ENCODE measurements around the gene EXOC6.
"Not testable (repeated sequence)": the region's sequence is repeated elsewhere in the genome, so short reads cannot be mapped to it uniquely, and the experiment has no call there.

EXOC6 gene

DNA sequence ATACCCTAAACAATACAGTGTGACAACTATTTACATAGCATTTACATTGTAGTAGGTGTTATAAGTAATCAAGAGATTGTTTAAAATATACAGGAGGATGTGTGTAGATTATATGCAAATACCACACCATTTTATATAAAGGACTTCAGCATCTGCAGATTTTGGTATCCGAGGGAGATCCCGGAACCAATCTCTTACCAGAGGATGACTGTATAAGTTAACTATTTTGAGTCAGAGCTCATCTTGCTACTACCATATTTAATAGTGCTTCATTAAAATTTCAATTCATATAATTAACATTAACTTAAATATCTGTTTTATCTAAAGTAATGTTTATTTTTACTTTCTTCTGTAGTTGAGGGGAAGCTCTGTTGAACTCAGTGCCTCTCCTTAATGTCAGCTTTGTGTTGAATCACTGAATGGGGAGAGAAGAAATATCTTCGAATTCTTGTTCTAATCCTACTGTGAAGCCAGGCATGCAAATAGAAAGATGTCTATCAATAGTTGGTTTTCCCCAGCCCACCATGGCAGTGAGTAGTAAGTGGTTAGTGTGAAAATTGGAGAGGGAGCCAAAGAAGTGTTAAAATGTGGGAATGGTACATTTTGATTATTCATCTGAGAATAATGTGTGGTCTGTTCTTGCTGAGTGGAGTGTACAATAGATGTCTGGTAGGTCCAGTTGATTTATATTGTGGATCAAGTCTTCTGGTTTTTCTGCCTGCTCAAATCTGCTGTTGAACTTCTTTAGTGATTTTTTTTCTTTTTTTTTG, 122.2 kb downstream of the EXOC6 start:
- H3K36me3 ChIP-seq (ENCODE audit: insufficient read depth, low read length): no peaks in the 10 kb centered on the region; the same call in 1 of the 2 replicates
- H3K9me3 ChIP-seq (ENCODE audit: insufficient read depth, low read depth, low read length): no peaks in the 10 kb centered on the region
- H3K9ac ChIP-seq (ENCODE audit: low read depth, low read length, poor library complexity, severe bottlenecking): no peak overlapping the region
- no peaks in the 10 kb centered on the region for H3K79me2 ChIP-seq (ENCODE audit: insufficient read depth, low read length)
- TF ChIP-seq CTCF (conservative IDR thresholded peaks at IDR 0.05; ENCODE audit: low read length): no peak
- no peak for TF ChIP-seq EZH2phosphoT487 (IDR thresholded peaks at IDR 0.05; ENCODE audit: borderline replicate concordance)
- H3K9me2 ChIP-seq (replicated peaks; ENCODE audit: low read depth, low read length): no peaks in the 10 kb centered on the region
- no peaks in the 10 kb centered on the region for H3K27me3 ChIP-seq (ENCODE audit: insufficient read depth, low read length, poor library complexity, severe bottlenecking)
- H3F3A ChIP-seq (ENCODE audit: low read depth): no peaks in the 10 kb centered on the region
- H3K4me2 ChIP-seq (ENCODE audit: low read depth, low read length, poor library complexity, severe bottlenecking): no peak overlapping the region
- H2AFZ ChIP-seq (ENCODE audit: low read length): no peak overlapping the region
- H4K20me1 ChIP-seq (ENCODE audit: insufficient read depth, low read length, poor library complexity, severe bottlenecking): no peaks in the 10 kb centered on the region
- H3K4me1 ChIP-seq (ENCODE audit: insufficient read depth, low read length, poor library complexity, severe bottlenecking): peaks cover 8% of the 10 kb centered on the region
- no peak overlapping the region for H3K4me3 ChIP-seq (ENCODE audit: low read length, poor library complexity, severe bottlenecking)

- Histone ChIP-seq H3K4me1 (ENCODE audit: insufficient read depth, low read length, poor library complexity, severe bottlenecking) (peaks cover 8% of the 10 kb centered on the region), H3F3A (ENCODE audit: low read depth) (no peaks in the 10 kb centered on the region), H4K20me1 (ENCODE audit: insufficient read depth, low read length, poor library complexity, severe bottlenecking) (no peaks in the 10 kb centered on the region), H3K9ac (ENCODE audit: low read depth, low read length, poor library complexity, severe bottlenecking) (no peak overlapping the region), H3K4me3 (ENCODE audit: low read length, poor library complexity, severe bottlenecking) (no peak overlapping the region), H2AFZ (ENCODE audit: low read length) (no peak overlapping the region), H3K9me3 (ENCODE audit: insufficient read depth, low read depth, low read length) (no peaks in the 10 kb centered on the region), H3K4me2 (ENCODE audit: low read depth, low read length, poor library complexity, severe bottlenecking) (peak overlapping the region; percentile 28), H3K36me3 (ENCODE audit: insufficient read depth, low read length) (no peaks in the 10 kb centered on the region; the same call in 1 of the 2 replicates), H3K9me2 (replicated peaks; ENCODE audit: low read depth, low read length) (no peaks in the 10 kb centered on the region), H3K79me2 (ENCODE audit: insufficient read depth, low read length) (no peaks in the 10 kb centered on the region), H3K27me3 (ENCODE audit: insufficient read depth, low read length, poor library complexity, severe bottlenecking) (no peaks in the 10 kb centered on the region)
- no peak for TF ChIP-seq EZH2phosphoT487 (IDR thresholded peaks at IDR 0.05; ENCODE audit: borderline replicate concordance)
- TF ChIP-seq CTCF (conservative IDR thresholded peaks at IDR 0.05; ENCODE audit: low read length): no peak
These were observed 123.9 kb downstream of the EXOC6 start for GRCh38 chr10:92972066-92972870.

DNA sequence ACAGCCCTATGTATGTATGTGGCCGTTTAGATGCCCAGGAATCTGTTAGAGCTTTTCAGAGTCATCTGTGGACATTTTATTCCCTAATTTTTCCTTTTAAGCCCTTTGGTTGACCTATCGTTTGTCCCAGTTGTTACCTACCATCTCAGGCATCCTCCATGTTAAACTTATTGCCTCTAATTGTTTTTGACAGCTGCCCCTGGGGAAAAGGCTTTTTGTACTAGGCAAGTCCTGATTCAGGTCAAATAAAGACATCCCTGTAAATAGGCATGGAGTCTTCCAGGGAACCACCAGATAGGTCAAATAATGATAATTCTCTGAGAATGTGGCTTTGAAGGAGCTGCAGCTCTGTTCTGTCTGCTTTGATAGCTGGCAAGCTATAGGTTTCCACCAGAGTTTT, 124.6 kb downstream of the EXOC6 start:
- no peaks in the 10 kb centered on the region for H3K79me2 ChIP-seq (ENCODE audit: insufficient read depth, low read length)
- H3F3A ChIP-seq (ENCODE audit: low read depth): no peaks in the 10 kb centered on the region
- H4K20me1 ChIP-seq (ENCODE audit: insufficient read depth, low read length, poor library complexity, severe bottlenecking): no peaks in the 10 kb centered on the region
- no peak overlapping the region for H3K4me3 ChIP-seq (ENCODE audit: low read length, poor library complexity, severe bottlenecking)
- H2AFZ ChIP-seq (ENCODE audit: low read length): no peak overlapping the region
- no peaks in the 10 kb centered on the region; the same call in 1 of the 2 replicates for H3K36me3 ChIP-seq (ENCODE audit: insufficient read depth, low read length)
- no peaks in the 10 kb centered on the region for H3K9me2 ChIP-seq (replicated peaks; ENCODE audit: low read depth, low read length)
- H3K4me1 ChIP-seq (ENCODE audit: insufficient read depth, low read length, poor library complexity, severe bottlenecking): peaks cover 8% of the 10 kb centered on the region
- H3K4me2 ChIP-seq (ENCODE audit: low read depth, low read length, poor library complexity, severe bottlenecking): no peak overlapping the region
- TF ChIP-seq EZH2phosphoT487 (IDR thresholded peaks at IDR 0.05; ENCODE audit: borderline replicate concordance) (no peak), CTCF (conservative IDR thresholded peaks at IDR 0.05; ENCODE audit: low read length) (no peak)
- H3K9me3 ChIP-seq (ENCODE audit: insufficient read depth, low read depth, low read length): no peaks in the 10 kb centered on the region
- no peaks in the 10 kb centered on the region for H3K27me3 ChIP-seq (ENCODE audit: insufficient read depth, low read length, poor library complexity, severe bottlenecking)
- H3K9ac ChIP-seq (ENCODE audit: low read depth, low read length, poor library complexity, severe bottlenecking): no peak overlapping the region

GRCh38 chr10:92976278-92976677, 128.0 kb downstream of the EXOC6 start:
- H3F3A ChIP-seq (ENCODE audit: low read depth); H3K9me2 ChIP-seq (replicated peaks; ENCODE audit: low read depth, low read length); H3K4me2 ChIP-seq (ENCODE audit: low read depth, low read length, poor library complexity, severe bottlenecking); H3K9ac ChIP-seq (ENCODE audit: low read depth, low read length, poor library complexity, severe bottlenecking); H3K9me3 ChIP-seq (ENCODE audit: insufficient read depth, low read depth, low read length); H3K36me3 ChIP-seq (ENCODE audit: insufficient read depth, low read length); H3K27me3 ChIP-seq (ENCODE audit: insufficient read depth, low read length, poor library complexity, severe bottlenecking); H3K4me3 ChIP-seq (ENCODE audit: low read length, poor library complexity, severe bottlenecking); H2AFZ ChIP-seq (ENCODE audit: low read length); H4K20me1 ChIP-seq (ENCODE audit: insufficient read depth, low read length, poor library complexity, severe bottlenecking); H3K4me1 ChIP-seq (ENCODE audit: insufficient read depth, low read length, poor library complexity, severe bottlenecking); H3K79me2 ChIP-seq (ENCODE audit: insufficient read depth, low read length): not testable (repeated sequence)

Measured in Loucy (cell line).